GM23338 (cell line): ENCODE data around the gene CD164.

Experiments
- CREB1 ChIP-seq: fragments of 250-450 bp; sonication (Bioruptor Pico); IDR thresholded peaks from 2 replicates; pipeline ENCODE4 v1.5.0; 2020; ENCODE audit warnings: low read depth, mild to moderate bottlenecking, moderate library complexity
- CTCF ChIP-seq, 2 experiments: fragments of 200-600 bp in 1 of 2; sonication (generic) in 1 of 2; conservative IDR thresholded peaks; 2 replicates each; pipeline versions ENCODE4 v1.5.1 to v1.6.1; 2016 to 2017; ENCODE audit warnings: antibody characterized with exemption in 2 of 2, low read depth in 2 of 2, mild to moderate bottlenecking in 2 of 2, moderate library complexity in 1 of 2
- ETS1 ChIP-seq: IDR thresholded peaks from 2 replicates; pipeline ENCODE4 v1.6.1; 2016; ENCODE audit warnings: antibody characterized with exemption
- EZH2 ChIP-seq: fragments of 200-600 bp; sonication (generic); IDR thresholded peaks from one replicate; pipeline ENCODE4 v1.8.0; 2017; ENCODE audit warnings: antibody characterized with exemption, mild to moderate bottlenecking, low read depth; ENCODE audit not compliant: unreplicated experiment
- EZH2phosphoT487 ChIP-seq: fragments of 200-600 bp; sonication (generic); IDR thresholded peaks from one replicate; pipeline ENCODE4 v1.8.1; 2018; ENCODE audit warnings: antibody characterized with exemption; ENCODE audit not compliant: unreplicated experiment
- JUNB ChIP-seq: IDR thresholded peaks from one replicate; pipeline ENCODE4 v1.6.1; 2016; ENCODE audit warnings: antibody characterized with exemption; ENCODE audit not compliant: unreplicated experiment
- NANOG ChIP-seq: IDR thresholded peaks from 2 replicates; pipeline ENCODE4 v1.6.1; 2016; ENCODE audit warnings: antibody characterized with exemption, borderline replicate concordance
- POLR2AphosphoS5 ChIP-seq: IDR thresholded peaks from 2 replicates; pipeline ENCODE4 v1.6.1; 2016; ENCODE audit warnings: antibody characterized with exemption, low read depth
- REST ChIP-seq: IDR thresholded peaks from one replicate; pipeline ENCODE4 v1.6.1; 2018; ENCODE audit warnings: antibody characterized with exemption; ENCODE audit not compliant: unreplicated experiment
- STAT1 ChIP-seq: IDR thresholded peaks from one replicate; pipeline ENCODE4 v1.6.1; 2016; ENCODE audit warnings: antibody characterized with exemption; ENCODE audit not compliant: unreplicated experiment
- ZNF114 ChIP-seq: fragments of 250-450 bp; sonication (Bioruptor Pico); IDR thresholded peaks from 2 replicates; pipeline ENCODE4 v1.5.0; 2020; ENCODE audit warnings: mild to moderate bottlenecking, moderate library complexity
- ZNF331 ChIP-seq: fragments of 250-450 bp; sonication (Bioruptor Pico); IDR thresholded peaks from 2 replicates; pipeline ENCODE4 v1.5.0; 2020; ENCODE audit warnings: low read depth, mild to moderate bottlenecking, moderate library complexity
- ZNF462 ChIP-seq: fragments of 250-450 bp; sonication (Bioruptor Pico); IDR thresholded peaks from 2 replicates; pipeline ENCODE4 v1.5.0; 2020; ENCODE audit warnings: mild to moderate bottlenecking, moderate library complexity

GRCh38 chr6:109396046-109396718, 13.9 kb upstream of the CD164 start:
- TF ChIP-seq CTCF (conservative IDR thresholded peaks at IDR 0.05; ENCODE audit: low read depth in 2 of 2) = no peak
- TF ChIP-seq EZH2 = no peak
- TF ChIP-seq EZH2phosphoT487 = no peak
- TF ChIP-seq JUNB = no peak
- no peak for TF ChIP-seq CREB1 (CRISPR knock-in tag)
- TF ChIP-seq POLR2AphosphoS5 = no peak
- TF ChIP-seq REST = no peak
- no peak for TF ChIP-seq ZNF114 (CRISPR knock-in tag)
- TF ChIP-seq ZNF462 (CRISPR knock-in tag) = no peak
- no peak for TF ChIP-seq ZNF331 (CRISPR knock-in tag)
- no peak for TF ChIP-seq ETS1
- no peak for TF ChIP-seq STAT1
- TF ChIP-seq NANOG = no peak
